GM12872 (cell line): Measurements from ENCODE around the gene MPP1.

ENCODE experiments used
- CTCF ChIP-seq: IDR thresholded peaks from 3 replicates; pipeline ENCODE4 v1.5.1; 2011; ENCODE audit warnings: low read depth, mild to moderate bottlenecking, low read length, moderate library complexity; ENCODE audit not compliant: insufficient read depth

The MPP1 gene

GRCh38 chrX:154750301-154751202 is 54.7 kb downstream of the MPP1 start, which contains the start of gene GAB3:
Gene GAB3 (minus strand): TSS chrX:154751077. CDS start chrX:154751025, 52 bp downstream.
- no peak for TF ChIP-seq CTCF

DNA sequence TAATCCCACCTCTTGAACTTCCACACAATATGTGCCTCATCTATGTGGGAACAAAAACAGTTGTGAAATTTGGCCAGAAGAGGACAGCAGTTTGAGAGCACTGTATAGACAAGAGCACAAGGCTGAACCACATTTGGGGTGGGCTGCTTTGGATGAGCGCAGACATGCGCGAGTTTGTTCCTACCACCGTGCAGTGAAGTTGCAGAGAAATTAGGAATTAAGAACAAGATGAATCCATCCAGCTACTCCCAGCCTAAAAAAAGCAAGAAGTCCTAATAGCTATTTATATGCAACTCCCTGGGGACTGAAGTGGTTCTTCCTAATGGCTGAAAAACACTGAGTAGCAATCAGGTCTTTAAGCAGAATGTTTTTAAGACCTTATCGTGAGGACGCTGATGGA is 55.4 kb downstream of the MPP1 start:
- no peak for TF ChIP-seq CTCF

DNA sequence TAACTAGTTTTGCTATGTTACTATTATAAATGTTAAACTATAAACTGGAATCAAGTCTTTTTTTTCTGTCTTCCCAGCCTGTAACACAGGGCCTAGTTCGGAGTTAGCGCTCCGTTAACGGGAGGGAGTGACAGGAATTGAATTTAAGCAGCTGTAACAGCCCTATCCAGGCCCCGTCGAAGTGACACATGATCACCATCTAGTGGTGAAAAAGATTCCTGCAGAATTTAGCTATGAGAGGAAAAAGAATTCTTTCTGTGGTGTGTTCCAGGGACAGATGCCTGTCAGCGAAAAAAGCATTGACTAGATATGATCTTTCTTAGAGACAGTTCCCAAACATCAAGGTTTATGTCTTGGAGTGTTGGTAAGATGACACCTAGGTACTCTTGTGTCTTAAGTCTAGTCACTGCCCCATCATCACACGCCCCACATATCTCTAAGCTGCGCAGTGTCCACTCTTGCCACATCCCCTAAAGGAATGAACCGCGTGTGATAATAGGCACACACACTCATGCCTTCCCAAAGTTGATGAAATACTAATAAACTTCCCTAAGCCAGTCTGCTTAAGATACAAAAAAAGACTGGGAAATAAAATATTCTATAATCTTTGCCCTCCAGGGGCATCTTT is 56.5 kb downstream of the MPP1 start:
- peak; percentile 59 for TF ChIP-seq CTCF

GRCh38 chrX:154742613-154743012 is 62.7 kb downstream of the MPP1 start:
- no peak for TF ChIP-seq CTCF

- TF ChIP-seq CTCF: no peak
Observed at GRCh38 chrX:154739952-154740465, 65.3 kb downstream of the MPP1 start.

DNA sequence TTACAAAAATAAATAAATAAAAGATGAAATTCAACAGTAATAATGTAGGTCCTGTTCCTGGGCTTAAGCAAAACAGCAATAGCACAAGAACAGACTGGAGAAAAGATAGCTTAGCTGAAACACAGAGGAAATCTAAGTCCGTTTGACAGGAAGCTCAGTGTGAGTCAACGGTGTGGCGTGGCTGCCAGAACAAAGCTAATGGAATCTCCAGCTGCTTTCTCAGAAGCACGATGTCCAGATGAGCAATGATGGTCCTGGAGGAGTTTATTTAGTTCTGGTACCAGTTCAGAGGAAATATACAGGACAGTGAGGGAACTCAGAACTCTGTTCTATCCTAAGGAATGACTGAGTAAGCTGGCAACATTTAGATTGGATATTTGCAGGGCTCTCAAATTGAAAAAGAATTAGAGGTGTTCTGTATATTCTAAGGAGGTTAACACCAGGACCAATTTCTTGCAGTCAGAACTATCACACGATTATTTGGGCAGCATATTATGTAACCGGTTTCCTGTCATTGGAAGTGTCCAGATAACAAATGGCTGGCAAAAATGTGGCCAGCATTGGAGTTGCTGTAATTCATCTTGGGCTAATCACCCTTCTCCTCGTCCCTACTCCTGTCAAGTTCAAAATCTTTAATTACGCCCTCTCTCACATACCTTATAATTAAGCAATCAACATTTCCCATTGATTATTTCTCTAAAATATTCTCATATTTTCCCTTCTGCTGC is 67.1 kb downstream of the MPP1 start:
- no peak for TF ChIP-seq CTCF

GRCh38 chrX:154737136-154737535 is 68.1 kb downstream of the MPP1 start:
- no peak for TF ChIP-seq CTCF
